ENCODE data around the gene GPR139.

GPR139 gene

GRCh38 chr16:20053336-20053735 lies 20.4 kb downstream of the GPR139 start:
- DNase-seq = no peak

DNA sequence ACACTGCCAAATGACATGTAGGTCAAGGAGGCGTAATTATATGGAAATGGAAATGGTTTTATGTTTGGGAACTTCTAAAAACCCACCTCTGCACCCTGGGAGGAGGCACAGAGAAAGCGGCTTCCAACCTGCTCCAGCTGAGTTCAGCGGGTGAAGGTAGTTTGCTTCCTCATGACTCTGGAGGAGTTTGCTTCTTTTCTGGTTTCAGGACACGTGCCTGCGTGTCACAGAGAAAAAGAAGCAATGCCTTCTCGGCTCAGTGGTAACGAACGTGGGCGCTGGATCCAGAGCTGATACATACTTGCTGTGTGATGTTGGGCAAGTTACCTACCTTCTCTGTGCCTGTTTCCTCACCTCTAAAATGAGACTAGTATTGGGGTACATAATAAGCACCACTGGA lies 22.1 kb downstream of the GPR139 start:
- no peak for DNase-seq

GRCh38 chr16:20051147-20051546 lies 22.5 kb downstream of the GPR139 start:
- no peak for DNase-seq

DNA sequence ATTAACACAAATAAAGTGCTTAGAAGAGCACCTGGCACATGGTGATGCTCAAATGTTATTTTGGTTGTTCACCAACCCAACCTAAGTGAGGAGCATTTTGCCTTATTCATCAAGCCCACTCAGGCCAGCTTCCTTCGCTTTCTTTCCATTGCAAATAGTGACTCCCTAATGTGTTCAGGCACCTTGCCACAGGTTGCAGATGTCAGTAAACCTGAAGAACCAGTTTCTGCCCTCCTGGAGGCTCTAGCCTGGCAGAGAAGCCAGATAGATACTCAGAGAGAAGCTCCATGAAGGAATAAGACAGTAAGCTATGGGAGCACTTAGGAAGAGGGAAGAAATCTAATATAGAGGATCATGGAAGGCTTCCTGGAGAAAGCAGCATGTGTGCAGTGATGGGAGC lies 23.9 kb downstream of the GPR139 start:
- no peak for DNase-seq

GRCh38 chr16:20045886-20046285 lies 27.8 kb downstream of the GPR139 start:
- no peak for DNase-seq

- no peak for DNase-seq
Observed at GRCh38 chr16:20042848-20043247, 30.8 kb downstream of the GPR139 start.

DNA sequence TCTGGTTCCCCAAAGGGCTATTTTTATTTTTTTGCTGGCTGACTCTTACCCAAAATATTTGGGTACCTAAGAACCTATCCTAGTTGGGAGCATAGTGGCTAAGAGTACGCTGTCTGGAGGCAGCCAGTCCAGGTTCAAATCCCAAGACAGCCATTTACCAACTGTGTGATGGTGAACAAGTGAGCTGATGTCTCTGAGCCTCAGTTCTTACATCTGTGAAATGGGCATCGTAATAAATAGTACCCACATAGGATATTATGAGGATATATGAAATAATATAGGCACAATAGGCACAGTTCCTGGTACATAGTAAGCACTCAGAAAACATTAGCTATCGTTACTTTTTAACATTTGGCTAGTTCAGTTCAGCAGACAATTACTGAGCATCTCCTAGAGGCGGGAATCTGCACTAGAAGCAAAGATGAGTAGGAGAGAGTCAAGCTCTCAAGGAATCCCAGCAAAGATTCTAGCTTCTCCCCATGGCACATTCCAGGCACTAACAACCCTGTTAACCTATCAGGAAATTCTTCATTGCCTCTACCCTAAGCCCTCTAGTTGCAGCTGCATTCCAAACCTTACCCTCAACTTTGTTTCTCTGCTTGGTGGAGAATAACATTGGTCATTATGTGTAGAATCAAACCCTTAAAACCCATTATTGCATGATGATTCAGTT lies 31.6 kb downstream of the GPR139 start:
- no peak for DNase-seq

GRCh38 chr16:20040011-20040410 lies 33.7 kb downstream of the GPR139 start:
- DNase-seq = no peak

- no peak for DNase-seq
Observed at GRCh38 chr16:20029611-20030010, 44.1 kb downstream of the GPR139 start.

DNA sequence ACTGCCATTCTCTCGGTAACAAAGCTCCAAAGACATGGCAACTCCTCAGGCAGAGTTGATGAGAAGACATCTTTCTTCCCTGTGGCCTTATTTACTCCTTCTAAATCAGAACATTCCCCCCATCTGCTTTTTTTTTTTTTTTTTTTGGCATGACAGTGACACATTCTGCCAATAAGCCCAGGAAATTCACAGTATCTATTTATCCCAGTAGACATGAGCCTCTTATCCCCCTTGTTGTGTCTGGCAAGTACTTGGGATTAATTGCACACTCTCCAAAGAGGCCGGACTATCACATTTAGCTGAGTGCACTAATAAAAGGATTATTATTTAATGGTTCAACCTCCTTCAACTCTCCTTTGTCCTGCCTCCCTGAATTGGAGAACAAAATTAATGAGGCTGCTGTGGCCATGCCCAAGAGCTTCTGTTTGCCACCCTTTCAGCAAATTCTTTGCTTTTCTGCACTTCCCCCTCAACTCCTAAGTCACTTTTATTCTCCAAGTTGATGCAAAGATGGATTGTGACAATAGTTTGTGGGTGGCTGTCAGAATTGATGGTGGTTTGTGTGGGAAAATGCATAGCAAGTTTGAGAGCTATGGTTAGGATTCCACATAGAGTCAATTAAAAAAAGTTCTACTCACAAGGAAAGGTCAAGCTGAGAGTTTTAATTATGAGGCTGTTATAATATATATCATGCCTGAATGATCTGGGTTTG lies 47.2 kb downstream of the GPR139 start:
- no peak for DNase-seq

- peak; percentile 18 for DNase-seq
Observed at GRCh38 chr16:20023190-20023589, 50.5 kb downstream of the GPR139 start.

DNA sequence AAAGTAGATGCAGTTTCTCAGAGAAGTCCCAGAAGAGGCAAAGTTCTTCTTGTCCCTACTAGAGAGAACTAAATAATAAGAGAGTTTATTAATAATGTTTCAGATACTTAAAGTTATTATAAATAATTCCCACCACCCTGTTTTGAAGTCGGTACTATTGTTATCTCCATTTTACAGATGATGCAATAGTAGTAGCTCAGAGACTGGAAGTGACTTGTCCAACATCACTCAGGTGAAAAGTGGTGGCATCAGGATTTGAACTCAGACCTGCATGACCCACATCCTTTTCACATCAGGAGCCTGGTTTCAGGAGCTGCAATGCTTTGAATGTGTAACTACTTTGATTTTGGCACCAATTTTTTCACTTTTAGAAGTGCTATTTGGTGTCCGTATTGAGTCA lies 52.7 kb downstream of the GPR139 start:
- DNase-seq = no peak

- DNase-seq = no peak
Observed at GRCh38 chr16:20020083-20020482, 53.6 kb downstream of the GPR139 start.

DNA sequence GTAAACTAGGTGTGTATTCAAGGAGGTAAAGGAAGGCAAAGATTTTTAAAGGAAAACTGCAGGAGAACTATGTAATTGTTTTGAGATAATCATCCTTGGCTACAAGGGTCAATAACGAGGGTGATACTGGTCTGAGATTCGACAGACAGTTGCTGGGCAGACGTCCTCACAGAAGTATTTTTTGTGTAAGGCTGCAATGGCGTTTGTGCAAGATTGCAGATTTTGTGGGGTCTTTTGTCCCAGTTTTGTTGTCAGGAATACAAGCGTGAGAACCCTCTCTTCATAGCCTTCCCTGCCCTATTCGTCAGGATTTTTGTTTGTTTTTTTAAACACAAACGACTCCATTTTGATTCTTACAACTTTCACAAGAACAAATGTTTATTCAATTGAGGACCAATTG lies 57.5 kb downstream of the GPR139 start:
- DNase-seq = no peak

DNA sequence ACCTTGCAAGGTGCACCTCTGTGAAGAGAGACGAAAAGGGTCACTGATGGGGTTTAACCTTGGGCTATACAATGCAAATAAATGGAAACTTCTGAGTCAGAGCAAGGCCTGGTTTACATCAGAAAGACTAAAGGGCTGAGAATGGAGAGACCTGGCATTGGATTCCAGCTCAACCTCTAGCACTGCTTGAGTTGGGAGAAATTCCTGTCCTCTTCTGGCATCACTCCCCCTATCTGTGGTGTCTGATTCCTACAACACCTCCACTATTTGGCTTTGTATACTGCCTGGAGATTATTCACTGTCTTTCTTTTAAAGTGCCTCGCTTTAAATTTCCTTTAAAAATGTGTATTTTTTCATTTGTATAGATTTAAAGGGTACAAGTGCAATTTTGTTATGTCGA lies 68.8 kb downstream of the GPR139 start:
- no peak for DNase-seq

DNA sequence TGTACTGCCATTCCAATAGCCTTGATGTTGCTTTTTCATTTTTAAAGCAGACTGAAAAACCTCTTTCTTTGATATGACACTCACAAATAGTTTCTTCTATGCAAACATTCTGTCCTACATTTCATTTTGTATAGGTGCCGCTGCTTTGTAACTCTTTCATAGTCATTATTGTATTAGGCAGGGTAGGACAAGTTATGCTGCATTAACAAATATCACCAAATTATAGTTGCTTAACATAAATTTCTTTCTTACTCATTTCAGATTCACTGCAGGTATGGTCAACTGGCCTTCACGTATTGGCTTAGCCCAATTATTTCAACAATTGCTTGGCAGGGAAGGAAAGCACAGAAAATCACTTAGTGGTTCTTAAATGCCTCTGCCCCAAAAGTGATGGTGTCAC lies 70.8 kb downstream of the GPR139 start:
- DNase-seq = no peak

- DNase-seq = no peak
Observed at GRCh38 chr16:20001856-20002707, 71.6 kb downstream of the GPR139 start.

- DNase-seq = no peak
Observed at GRCh38 chr16:19997734-19998133, 76.0 kb downstream of the GPR139 start.

GRCh38 chr16:19997264-19997663 lies 76.4 kb downstream of the GPR139 start:
- DNase-seq = no peak

DNA sequence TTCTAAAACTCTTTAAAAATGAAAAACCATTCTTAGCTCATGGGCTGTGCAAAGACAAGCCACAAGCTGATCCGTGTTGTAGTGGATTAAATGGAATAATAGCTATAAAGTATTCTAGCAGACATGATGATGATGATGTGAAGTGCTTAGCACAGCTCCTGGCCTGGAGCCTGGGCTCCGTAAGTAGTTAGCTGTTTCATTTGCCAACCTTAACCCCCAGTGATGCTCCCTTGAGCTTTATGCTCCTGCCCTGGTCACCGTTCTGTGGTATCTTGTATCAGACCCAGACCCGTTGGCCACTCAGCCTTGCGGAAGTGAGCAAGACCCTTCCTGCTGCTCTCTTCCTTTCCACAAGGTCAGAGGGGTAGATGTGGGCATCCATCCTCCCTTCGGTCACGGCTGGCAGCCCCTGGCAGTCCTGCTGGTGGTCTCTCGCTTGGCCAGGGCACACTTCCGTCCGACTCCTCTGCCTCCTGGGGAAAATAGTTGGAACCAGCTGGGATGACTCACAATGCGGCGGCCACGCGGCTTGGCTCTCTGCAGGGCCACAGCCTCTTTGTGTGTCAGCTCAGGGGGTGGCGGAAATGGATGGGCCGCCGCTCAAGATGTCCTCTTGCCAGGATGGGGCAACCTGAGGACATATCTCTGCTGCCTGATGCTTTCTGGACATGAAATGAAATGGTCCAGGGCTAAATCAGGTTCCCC lies 79.1 kb downstream of the GPR139 start:
- no peak for DNase-seq

DNA sequence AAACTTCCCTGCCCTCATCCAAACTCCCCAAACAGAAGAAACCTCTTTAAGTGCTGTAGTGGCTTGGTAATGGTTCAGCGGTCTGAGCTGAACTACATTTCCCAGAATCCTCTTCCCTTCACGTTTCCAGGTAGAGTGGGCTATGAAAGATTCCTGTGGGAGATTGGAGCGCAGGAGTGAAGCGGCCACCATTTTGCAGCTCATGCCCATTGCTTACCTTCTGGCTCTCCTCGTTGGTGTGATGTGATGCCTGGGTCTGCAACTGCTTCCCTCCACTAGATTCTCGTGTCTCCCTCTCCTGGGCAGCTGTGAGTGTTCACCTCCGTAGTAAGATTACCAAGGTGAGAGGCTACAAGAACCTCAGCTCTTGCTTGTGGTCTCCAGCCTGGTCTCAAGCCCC lies 82.1 kb downstream of the GPR139 start:
- DNase-seq = no peak

DNA sequence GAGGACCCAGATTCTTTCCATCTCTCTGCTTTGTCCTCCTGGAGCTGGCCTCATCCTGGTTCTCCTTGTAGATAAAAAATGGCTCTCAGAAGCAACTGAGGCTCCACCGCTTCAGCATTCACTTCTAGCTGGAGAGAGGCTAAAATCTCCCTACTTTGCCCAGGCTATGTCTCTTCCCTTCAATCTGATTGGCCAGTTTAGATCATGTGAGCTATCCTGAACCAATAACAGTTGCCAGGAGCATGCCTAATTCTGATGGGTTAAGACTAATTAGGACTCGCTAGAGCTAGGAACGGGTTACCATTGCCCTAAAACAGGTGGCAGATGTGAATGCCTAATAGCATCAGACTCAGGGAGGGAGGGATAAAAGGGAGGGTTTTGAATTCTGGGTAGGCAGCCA lies 89.6 kb downstream of the GPR139 start:
- no peak for DNase-seq
